ENCODE results near the gene NFIB.

- no peak for TF ChIP-seq CTCF (IDR thresholded peaks at IDR 0.05; ENCODE audit: low read length)
- no peak for TF ChIP-seq EZH2phosphoT487 (IDR thresholded peaks at IDR 0.05; ENCODE audit: low read length)
Measured at GRCh38 chr9:14179449-14179848, 134.5 kb downstream of the NFIB start.
